GM19238 (cell line): ENCODE measurements around the gene SSR4.
"Not testable (repeated sequence)": the region's sequence is repeated elsewhere in the genome, so short reads cannot be mapped to it uniquely, and the experiment has no call there.

Source experiments
- DNase-seq: peaks from one replicate; pipeline ENCODE4 v3.0.0; 2011; ENCODE audit warnings: low spot score; ENCODE audit not compliant: insufficient read length

The SSR4 gene

DNA sequence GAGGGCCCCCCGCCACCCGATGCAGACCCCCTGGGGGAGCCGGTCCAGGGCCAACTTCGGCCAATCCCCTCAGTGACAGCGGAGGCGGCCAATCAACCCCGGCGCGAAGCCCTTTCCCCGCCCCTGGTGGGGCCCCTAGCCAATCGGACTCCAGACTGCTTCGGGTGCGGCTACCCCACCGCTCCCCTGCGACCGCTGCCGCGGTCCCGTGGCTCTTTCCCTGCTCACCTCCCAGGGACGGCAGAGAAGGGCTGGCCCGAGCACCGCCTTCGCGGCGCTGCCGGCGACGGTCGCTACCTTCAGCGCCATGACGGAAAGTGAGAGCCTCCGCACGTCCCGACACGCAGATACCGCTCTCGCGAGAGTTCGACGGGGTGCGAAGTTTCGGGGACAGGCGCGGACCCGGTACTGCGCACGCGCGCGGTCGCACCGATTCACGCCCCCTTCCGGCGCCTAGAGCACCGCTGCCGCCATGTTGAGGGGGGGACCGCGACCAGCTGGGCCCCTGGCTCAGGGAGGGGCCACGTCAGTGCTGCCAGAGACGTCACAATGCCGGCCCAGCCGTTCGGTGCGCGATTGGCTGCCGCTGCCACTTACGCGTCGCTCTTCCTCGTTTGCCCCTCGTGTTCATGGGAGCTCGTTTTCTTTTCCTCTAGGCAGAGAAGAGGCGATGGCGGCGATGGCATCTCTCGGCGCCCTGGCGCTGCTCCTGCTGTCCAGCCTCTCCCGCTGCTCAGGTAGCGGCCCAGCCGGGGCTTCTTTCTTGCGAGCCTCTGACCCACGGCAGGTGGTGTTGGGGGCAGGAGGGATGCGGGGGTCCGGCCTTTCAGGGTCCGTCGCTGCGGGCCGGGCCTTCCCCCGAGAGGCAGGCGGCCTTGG lies at the start of gene SSR4, which contains the start of gene IDH3G:
SSR4 (plus strand) TSS at position 651 of the 879 bp plus-strand sequence; CDS start at position 671, 20 bp downstream.
IDH3G (minus strand) TSS at position 358 of the 879 bp plus-strand sequence; CDS start at position 309, 49 bp downstream.
- DNase-seq = peak; percentile 96

DNA sequence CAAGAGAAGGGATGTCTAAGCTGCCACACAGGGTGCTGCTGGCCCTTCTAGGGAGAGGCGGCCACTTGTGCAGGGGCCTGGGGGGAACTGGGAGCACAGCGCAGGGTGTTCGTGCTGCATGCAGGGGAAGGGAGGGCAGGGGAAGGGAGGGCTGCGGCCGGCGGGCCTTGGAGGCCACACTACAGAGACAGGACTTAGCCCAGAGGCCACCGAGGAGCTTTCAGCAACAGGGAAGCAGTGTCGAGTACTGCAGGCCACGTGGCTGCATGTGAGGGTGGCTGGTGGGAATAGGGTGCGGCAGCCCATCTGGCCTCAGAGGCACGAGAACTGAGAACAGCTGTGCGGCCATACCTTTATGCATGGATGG lies 49.4 kb upstream of the SSR4 start:
- not testable (repeated sequence) for DNase-seq

- no peak for DNase-seq
Measured at GRCh38 chrX:153746359-153746758, 48.1 kb upstream of the SSR4 start.

GRCh38 chrX:153746991-153747390 lies 47.5 kb upstream of the SSR4 start:
- not testable (repeated sequence) for DNase-seq

- not testable (repeated sequence) for DNase-seq
Measured at GRCh38 chrX:153749017-153749416, 45.5 kb upstream of the SSR4 start.

GRCh38 chrX:153750127-153750774 lies 44.2 kb upstream of the SSR4 start:
- DNase-seq = no peak

DNA sequence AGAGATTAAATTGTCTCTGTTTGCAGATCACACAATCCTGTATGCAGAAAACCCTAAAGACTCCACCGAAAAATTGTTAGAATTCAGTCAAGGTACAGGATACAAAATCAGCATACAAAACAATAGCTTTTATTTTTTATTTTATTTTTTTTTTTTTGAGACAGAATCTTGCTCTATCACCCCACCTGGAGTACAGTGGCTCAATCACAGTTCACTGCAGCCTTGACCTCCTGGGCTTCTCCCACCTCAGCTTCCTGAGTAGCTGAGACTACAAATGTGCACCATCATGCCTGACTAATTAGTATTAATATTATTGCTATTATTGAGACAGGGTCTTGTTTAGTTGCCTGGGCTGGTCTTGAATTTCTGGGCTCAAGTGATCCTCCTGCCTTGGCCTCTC lies 39.3 kb upstream of the SSR4 start:
- no peak for DNase-seq

DNA sequence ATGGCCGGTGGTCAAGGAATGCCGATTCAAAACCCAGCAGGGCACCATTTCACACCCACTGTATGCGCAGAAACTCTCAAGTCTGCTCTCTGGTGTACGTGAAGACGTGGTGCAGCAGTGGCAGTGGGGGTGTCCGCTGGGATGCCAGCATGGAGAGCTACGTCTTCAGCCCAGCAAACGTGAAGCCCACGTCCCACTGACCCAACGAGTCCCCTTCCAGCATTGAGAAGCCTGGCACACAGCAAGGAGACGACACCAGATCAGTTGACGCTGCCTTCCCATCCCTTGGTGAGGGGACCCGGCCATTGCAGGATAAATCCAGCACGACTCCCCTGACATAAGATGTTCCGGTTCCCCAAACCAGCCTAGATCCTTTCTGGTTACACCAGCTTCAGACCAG lies 32.6 kb upstream of the SSR4 start:
- no peak for DNase-seq

DNA sequence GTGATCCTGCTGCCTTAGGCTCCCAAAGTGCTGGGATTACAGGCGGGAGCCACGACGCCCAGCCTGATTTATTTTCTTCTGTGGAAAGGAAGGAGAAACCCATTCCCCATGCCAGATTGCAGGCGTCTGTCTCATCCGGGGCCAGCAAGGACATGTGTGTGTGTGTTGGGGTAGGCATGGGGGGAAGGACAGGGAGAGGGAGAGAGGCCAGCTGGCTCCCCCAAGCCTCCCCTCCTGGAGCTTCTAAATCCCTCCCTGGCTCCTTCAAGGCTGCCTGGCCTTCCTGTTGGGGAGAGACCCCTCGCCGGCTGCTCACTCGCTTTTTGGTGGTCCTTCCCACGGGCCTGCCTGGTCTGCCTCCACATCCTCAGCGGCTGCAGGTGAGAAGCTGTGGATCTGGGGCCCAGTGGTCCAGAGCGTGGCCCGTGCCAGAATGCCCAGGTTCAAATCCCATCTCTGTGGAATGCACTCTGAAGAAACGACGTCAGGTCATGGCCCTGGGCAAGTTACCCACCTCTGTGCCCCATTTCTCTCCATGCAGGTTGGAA lies 31.8 kb upstream of the SSR4 start:
- no peak for DNase-seq

GRCh38 chrX:153763298-153763932 lies 31.1 kb upstream of the SSR4 start:
- no peak for DNase-seq

- DNase-seq = peak; percentile 81
Measured at GRCh38 chrX:153763989-153764755, 30.3 kb upstream of the SSR4 start, which contains the start of gene PLXNB3. TSS of gene PLXNB3 (plus strand) at chrX:153764249. CDS start at chrX:153765536, 1,287 bp downstream.

GRCh38 chrX:153764786-153765137 lies 29.7 kb upstream of the SSR4 start:
- peak; percentile 1 for DNase-seq

GRCh38 chrX:153765138-153766079 lies 29.1 kb upstream of the SSR4 start:
- DNase-seq = no peak

DNA sequence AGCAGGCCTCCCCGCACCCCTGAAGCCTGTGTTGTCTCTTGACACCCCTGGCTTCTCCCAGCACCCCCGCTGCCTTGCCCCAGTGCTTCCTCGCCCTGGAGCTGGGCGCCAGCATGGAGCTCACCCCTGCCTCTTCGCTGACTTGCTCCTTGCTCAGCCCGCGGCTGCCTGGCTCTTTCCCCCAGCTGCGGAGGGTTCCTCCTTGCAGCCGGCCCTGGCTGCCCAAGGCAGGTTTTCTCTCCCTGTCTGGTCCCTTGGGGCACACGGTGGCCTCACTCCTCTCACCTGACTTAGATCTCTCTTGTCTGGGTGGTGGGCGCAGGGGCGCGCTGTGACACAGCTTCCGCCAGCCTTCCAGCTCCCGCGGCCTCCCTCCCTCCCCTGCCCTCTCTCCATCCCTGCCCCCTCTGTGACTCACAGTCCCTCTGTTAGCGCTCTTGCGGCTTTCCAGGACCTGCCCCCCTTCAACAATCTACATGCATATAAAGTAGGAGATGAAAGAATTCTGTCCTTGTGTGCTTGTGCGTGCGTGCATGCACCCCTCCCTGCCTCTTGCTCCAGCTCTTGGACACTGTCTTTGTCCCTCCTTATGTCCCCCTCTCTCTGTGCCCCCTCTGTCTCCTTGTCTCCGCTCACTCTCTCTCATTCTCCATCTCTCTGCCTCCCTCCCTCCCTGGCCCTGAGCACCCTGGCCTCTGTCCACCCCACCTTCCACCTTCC lies 28.2 kb upstream of the SSR4 start:
- peak; percentile 7 for DNase-seq

- no peak for DNase-seq
Measured at GRCh38 chrX:153766871-153767673, 27.4 kb upstream of the SSR4 start.

DNA sequence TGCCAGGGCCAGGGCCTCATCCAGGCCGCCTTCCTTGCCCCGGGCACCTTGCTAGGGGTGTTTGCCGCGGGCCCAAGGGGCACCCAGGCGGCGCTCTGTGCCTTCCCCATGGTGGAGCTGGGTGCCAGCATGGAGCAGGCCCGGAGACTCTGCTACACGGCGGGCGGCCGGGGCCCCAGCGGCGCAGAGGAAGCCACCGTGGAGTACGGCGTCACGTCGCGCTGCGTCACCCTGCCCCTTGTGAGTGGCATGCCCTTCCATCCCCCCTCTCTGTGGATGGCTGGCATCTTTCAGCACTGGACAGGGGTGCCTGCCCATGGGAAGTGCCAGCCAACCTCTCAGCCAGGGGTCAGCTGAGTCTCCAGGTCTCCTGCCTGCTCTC lies 26.8 kb upstream of the SSR4 start:
- no peak for DNase-seq

GRCh38 chrX:153768311-153769157 lies 25.9 kb upstream of the SSR4 start:
- DNase-seq = no peak
